Stimulated activated CD8-positive, alpha-beta memory T cell treated with anti-CD3 and anti-CD28 coated beads, Interleukin-2, amount 100 ng/mL, for 1 hour (primary cell): ENCODE results near the gene CRYBA2.

Experiments
- DNase-seq, 2 donors: peaks; one replicate each; pipeline ENCODE4 v3.0.0-alpha.2; 2020; ENCODE audit warnings: low read depth in 2 of 2

The CRYBA2 gene

GRCh38 chr2:218999021-218999880 is 6.0 kb upstream of the CRYBA2 start:
- DNase-seq: no peak

GRCh38 chr2:218998414-218999002 is 5.3 kb upstream of the CRYBA2 start:
- DNase-seq: no peak

GRCh38 chr2:218997731-218998130 is 4.5 kb upstream of the CRYBA2 start:
- no peak for DNase-seq

GRCh38 chr2:218996937-218997336 is 3.7 kb upstream of the CRYBA2 start:
- DNase-seq: no peak

- peak; percentile 48 to 57 for DNase-seq
Observed at GRCh38 chr2:218995972-218996711, 2.9 kb upstream of the CRYBA2 start.

- DNase-seq: no peak
Observed at GRCh38 chr2:218995561-218995960, 2.3 kb upstream of the CRYBA2 start.

GRCh38 chr2:218992703-218993344 is 398 bp downstream of the CRYBA2 start:
- DNase-seq: no peak

GRCh38 chr2:218992196-218992595 is 1.0 kb downstream of the CRYBA2 start:
- no peak for DNase-seq

- no peak for DNase-seq
Observed at GRCh38 chr2:218991674-218992168, 1.5 kb downstream of the CRYBA2 start.

GRCh38 chr2:218990612-218991011 is 2.6 kb downstream of the CRYBA2 start:
- no peak for DNase-seq

- DNase-seq: no peak
Observed at GRCh38 chr2:218990052-218990451, 3.2 kb downstream of the CRYBA2 start.

GRCh38 chr2:218988650-218989049 is 4.6 kb downstream of the CRYBA2 start:
- no peak for DNase-seq

- no peak for DNase-seq
Observed at GRCh38 chr2:218988164-218988563, 5.1 kb downstream of the CRYBA2 start.

- DNase-seq: no peak
Observed at GRCh38 chr2:218986148-218986761, 7.0 kb downstream of the CRYBA2 start.

- no peak for DNase-seq
Observed at GRCh38 chr2:218985325-218986091, 7.7 kb downstream of the CRYBA2 start.

GRCh38 chr2:218985021-218985324 is 8.2 kb downstream of the CRYBA2 start, which contains the start of gene FEV:
TSS of gene FEV (minus strand) at chr2:218985184. CDS start at chr2:218985075, 109 bp downstream.
- no peak for DNase-seq

GRCh38 chr2:218984239-218985020 is 8.8 kb downstream of the CRYBA2 start:
- no peak for DNase-seq

- DNase-seq: no peak
Observed at GRCh38 chr2:218983934-218984238, 9.3 kb downstream of the CRYBA2 start.

- no peak for DNase-seq
Observed at GRCh38 chr2:218983263-218983933, 9.8 kb downstream of the CRYBA2 start.
